ENCODE results near the gene EEF1AKMT2.
"Not testable (repeated sequence)": the region's sequence is repeated elsewhere in the genome, so short reads cannot be mapped to it uniquely, and the experiment has no call there.

EEF1AKMT2 gene

DNA sequence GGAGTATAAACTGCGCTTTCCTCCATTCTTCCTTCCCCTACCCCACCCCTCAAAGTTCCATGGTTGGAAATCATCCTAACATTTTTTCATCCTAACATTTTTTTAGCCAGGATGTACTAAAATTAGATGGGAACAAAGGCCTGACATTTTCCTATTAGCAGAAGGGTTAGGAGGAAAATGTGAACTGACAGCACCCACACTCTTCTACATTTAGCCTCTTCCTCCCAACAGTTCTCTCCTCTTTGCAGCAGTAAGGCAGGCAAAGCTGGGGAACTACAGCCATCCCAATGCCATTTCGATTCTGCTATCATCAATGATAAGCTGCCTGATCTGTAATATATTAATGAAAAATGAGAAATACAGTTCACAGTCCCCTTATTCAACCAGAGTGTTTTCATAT is 36.1 kb downstream of the EEF1AKMT2 start:
- no peak for DNase-seq

GRCh38 chr10:124754227-124754626 is 37.5 kb downstream of the EEF1AKMT2 start:
- DNase-seq, result no peak

DNA sequence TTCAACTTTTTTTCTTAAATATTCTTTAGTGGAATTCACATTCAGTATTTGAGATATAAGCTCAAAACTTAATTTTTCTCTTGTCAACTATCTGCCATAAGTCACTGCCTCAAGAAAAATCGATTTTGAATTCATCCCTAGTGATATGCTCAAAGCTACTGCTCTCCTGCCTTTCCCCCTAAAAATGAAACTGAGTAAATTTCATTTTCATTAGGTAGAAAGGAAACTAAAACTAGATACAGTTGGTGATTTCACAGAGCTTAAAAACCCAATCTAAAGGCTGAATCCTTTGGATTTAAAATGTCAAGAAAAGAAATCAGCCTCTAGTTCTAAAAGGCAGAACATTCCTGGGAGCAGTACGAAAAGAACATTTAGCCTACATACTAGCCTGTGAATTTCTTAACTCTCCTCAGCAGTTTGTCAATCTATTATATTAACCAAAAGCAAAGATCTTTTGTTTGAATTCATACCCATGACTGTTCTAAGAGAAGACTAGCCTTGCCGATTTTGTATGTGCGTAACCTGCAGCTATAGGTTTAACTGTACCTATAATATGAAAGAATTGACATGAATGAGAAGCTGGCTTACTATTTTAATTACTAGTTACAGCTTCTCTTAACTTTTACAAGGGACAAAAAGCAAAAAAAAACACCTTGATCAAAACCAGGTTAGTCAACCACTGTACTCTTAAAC is 42.6 kb downstream of the EEF1AKMT2 start:
- DNase-seq, result no peak

DNA sequence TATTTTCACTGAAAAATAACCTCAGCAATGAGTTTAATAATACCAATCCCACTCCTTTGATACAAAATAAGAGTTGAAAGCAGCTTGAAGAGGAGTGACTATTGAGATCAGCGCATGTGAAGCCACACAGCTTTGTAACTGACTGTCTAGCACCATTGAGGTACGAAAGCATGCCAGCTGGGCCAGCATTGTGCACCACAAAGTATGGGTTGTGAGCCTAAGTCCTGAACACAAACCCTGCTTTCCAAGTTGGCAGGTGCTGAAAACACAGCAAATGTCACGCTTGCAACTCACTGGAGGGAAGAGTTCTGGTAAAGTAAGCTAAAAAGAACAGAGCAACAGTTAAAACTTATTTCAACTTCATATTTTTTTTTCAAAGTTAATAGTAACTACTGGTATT is 43.5 kb downstream of the EEF1AKMT2 start:
- DNase-seq, result no peak

DNA sequence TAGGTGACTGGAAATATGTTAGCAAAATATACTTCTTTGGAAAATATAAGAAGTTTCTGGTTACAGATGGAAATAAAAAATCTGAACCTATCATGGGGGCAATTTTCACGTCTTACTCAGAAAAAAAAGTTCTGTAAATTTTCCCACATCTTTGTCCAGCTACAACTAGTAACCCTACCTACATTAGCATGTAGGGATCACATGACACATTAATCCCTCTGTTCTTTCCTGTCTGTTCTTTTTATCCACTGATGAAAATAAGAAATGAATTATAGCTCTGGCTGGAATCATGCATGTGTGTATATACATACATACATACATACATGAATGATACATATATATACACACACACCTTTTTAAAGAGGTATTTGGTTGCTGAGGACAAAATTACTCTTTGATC is 43.9 kb downstream of the EEF1AKMT2 start:
- DNase-seq, result no peak

GRCh38 chr10:124746992-124747391 is 44.7 kb downstream of the EEF1AKMT2 start:
- DNase-seq, result no peak

DNA sequence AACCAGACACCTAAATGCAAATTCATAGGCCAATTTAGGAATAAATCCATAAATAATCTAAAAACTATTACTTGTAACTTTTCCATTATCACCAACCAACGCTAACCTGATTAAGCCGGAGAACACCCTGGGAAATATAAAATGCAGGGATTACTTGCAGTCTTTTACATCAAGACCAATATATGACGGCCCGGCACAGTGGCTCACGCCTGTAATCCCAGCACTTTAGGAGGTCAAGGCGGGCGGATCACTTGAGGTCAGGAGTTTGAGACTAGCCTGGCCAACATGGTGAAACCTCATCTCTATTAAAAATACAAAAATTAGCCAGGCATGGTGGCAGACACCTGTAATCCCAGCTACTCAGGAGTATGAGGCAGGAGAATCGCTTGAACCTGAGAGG is 45.2 kb downstream of the EEF1AKMT2 start:
- not testable (repeated sequence) for DNase-seq

- DNase-seq, result peak in 1 of 5 donors; percentile 47
These were observed 46.0 kb downstream of the EEF1AKMT2 start for GRCh38 chr10:124745673-124746072.

DNA sequence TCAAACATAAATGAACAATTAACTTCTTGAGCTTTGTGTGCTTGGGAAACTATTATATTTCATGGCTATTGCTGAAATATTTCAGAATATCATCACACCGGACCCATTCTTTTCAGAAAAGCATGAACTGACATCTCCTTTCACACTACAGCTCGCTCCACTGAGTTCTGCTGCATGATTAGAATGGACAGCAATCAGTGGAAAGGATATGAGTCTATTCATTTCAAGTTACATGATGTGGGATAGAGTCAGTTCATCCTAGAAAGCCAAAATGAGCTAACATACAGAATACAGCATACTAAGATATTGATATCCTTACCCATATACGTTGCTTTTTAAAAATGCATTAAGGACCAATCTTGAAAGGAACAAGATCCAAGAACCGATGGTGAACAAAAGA is 46.4 kb downstream of the EEF1AKMT2 start:
- no peak for DNase-seq

DNA sequence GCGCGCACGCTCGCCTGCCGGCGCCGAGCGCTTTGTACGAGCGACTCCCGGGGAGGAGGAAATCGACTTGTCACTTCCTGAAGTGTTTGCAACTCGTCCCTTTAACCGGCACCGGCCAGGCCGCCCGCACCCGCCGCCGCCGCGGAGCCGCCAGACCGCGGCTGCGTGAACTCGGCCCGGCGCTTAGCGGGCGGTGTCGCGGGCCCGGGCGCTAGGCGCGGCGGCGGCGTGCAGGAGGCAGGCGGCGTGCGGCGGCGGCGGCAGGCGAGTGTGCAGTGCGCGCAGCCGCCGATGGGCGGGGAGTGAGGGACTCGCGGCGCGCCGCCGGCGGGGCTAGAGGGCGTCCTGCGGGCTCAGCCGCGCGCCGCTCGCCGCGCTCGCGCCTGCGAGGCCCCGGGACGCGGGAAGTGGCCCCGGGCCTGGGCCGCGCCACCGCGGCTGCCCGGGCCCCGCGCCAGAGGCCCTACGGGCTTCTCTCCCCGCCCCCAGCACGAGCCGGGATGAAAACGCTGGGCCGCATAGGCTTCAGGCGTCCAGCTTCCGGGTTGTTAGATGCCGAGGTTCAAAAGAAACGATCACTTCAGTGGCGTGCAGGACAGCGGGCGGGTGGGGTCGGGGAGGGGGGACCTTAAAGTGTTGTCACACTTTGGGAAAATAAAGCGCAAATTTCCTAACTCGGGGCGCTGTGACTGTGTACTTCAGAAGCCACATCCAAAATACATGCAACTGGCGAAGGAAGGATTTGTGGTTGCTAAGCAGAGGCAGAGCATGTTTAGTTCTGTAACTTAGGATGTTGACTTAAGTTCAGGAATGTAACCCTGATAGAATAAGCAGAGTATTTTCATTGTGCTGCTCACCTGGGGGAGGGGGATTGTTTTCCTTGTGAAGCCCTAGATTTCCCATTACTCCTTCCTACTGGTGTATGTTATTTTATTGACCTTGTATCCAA is 47.3 kb downstream of the EEF1AKMT2 start, which contains the start of gene FAM53B:
TSS of gene FAM53B (minus strand) at position 277 of the 949 bp plus-strand sequence. CDS start 37,665 bp downstream, outside the sequence.
- peak; percentile 69 to 83 (median 73) for DNase-seq

GRCh38 chr10:124743191-124744101 is 48.2 kb downstream of the EEF1AKMT2 start:
- peak in 2 of 5 donors; percentile 23 to 28 for DNase-seq

DNA sequence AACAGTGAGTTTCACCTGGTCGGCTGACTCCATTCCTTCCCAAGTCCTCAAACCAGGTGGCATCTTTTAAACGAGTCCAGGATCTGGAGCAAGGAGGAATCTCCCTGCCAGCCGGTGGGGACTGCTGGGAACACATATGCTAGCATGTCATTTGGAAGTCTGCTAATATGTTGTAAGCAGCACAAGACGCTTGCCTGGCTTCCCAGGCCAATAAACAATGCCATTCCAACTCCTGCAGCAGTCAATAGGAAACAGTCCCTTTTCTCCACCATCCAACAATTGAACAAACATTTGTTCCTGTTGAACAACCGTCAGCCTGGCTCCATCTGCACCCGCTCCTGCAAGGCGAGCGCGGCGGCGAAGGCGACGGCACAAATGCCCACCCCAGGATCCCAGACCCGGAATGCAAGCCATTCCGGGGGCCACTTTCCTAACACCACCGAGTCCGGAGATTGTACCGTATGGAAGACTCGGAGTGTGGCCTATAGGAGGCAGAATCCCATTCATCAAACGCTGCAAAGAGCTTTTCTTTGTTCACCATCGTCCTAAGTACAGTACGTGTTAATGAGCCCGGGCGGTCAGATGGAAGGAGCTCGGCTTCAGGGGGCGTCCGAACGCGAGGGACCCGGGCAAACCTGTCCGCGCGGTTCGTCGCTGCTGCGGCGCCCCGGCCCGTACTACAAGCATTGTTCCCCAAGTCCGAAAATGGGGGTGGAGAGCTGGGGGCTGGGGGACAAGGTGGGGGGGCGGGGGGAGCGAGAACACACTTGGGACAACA is 49.1 kb downstream of the EEF1AKMT2 start:
- DNase-seq, result no peak

- DNase-seq, result no peak
These were observed 49.7 kb downstream of the EEF1AKMT2 start for GRCh38 chr10:124741922-124742412.

- peak; percentile 39 to 73 (median 66) for DNase-seq
These were observed 50.3 kb downstream of the EEF1AKMT2 start for GRCh38 chr10:124741281-124741921.

DNA sequence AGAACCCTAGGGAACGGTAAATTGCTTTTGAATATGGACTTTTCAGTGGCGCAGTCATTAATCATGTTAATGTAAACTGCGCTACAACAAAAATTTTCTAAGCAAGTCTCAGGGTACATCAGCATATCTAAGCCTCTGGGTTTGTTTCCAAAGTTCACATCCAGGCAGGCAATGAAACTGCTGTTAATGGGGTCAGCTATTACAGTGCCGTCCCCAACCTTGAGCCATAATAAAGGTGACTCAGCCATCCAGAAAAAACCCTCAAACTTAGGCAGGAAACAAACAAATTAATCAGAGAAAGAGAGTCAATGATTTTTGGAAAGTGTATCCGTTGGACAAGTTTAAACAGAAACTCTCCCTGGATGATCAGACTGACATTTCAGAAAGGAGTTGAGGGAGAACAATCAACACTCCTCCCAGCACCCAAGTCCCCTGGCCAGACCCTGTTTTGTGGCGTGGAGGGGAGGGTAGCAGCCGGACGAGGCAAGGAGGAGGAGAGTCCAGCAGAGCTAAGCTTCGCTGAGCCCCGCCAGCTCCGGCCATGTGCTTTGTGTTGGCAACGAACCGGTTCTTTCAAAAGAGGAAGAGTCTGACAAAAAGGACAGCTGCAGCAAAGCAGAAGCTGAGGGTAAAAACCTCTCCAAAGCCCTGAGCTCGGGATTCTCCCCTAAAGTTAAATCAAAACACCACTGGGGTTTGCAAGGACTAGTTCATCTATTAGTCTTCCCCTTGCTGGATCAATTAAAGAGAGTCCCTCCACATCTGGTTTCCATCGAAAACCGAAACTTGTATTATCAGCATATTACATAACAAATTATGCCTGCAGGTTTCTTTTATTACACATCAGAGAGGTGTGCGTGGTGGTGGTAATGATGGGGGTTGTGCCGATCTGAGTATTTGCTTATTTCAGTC is 51.1 kb downstream of the EEF1AKMT2 start:
- DNase-seq, result no peak

DNA sequence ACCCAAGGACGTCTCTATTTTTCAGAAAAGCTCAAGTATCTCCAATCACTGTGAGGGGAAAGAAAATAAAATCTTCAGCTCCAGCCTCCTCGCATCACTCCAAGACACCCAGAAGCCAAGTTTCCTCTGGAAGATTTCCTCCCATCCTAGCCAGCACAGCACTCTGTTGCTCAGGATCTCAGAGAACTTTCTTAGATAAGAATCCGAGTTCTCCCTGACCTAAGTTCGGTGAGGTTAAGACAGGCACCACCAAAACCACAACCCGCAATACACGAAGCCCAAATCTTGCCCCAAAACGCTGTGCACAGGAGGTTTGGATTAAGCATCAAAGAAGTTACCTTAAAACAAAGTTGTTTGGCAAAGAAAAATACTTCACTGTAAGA is 51.7 kb downstream of the EEF1AKMT2 start:
- no peak for DNase-seq

DNA sequence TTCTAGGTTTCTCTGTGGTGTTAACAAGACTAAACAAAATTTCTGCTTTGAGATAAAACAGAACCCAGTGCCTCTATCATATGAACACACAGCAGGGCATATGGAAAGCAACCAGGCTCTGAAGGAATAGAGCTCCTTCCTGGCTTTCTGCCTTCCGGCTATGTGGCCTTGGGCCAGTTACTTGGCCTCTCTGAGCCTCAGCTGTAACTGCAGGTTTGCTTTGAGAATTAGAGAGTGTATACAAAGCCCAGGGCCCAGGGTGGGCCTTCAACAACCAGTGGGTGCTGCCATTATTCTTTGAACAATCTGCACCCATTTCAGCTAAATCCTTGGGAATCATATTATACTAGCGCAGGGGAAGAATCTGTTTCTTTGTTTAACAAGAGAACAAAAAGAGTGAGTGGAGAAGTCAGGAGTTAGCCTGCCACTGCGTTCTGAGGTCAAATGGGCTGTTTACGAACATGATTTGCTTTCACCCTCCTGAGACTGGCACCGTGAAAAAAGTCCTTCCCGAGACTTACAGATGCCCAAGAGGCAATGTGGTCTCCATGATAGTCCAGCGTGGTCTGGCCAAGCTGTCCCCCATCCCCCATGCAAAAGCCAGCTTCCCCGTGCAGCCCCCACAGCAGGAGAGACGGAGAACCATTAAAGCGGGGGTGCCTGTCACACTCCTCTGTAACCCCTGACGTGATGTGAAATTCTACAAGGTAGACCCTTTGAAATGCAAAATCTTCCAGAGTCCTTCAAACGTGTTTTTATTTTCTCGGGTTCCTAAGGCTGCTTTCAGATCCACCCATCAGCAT is 52.4 kb downstream of the EEF1AKMT2 start:
- no peak for DNase-seq

DNA sequence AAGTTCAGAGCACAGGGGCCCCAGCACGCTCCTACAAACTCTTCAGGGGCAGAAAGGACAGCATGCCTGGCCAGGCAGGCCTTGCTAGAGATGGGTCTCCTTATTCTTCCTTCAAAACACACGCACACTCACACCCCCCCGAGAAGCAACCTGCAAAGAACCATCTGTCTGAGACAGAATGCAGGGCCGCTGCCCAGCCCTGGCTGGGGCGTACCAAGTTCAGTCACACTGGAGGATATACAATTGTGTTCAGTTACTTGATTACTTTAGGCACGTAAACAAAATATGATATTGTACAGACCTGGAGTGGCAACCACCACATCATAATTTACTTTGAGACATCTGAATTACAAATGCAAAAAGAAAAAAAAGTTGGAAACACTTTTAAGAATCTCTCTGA is 53.2 kb downstream of the EEF1AKMT2 start:
- no peak for DNase-seq

- DNase-seq, result no peak
These were observed 54.0 kb downstream of the EEF1AKMT2 start for GRCh38 chr10:124737708-124738107.
